GM18858 (cell line): ENCODE results near the gene RAPH1.
A peak's percentile ranks its signal among the peaks of the same experiment; 100 is the strongest.

Source experiments
- ATAC-seq: cut with Tn5 transposase; IDR thresholded peaks from one replicate; pipeline ENCODE4 v1.9.1; 2021; ENCODE audit not compliant: unreplicated experiment

Gene RAPH1, protein sequence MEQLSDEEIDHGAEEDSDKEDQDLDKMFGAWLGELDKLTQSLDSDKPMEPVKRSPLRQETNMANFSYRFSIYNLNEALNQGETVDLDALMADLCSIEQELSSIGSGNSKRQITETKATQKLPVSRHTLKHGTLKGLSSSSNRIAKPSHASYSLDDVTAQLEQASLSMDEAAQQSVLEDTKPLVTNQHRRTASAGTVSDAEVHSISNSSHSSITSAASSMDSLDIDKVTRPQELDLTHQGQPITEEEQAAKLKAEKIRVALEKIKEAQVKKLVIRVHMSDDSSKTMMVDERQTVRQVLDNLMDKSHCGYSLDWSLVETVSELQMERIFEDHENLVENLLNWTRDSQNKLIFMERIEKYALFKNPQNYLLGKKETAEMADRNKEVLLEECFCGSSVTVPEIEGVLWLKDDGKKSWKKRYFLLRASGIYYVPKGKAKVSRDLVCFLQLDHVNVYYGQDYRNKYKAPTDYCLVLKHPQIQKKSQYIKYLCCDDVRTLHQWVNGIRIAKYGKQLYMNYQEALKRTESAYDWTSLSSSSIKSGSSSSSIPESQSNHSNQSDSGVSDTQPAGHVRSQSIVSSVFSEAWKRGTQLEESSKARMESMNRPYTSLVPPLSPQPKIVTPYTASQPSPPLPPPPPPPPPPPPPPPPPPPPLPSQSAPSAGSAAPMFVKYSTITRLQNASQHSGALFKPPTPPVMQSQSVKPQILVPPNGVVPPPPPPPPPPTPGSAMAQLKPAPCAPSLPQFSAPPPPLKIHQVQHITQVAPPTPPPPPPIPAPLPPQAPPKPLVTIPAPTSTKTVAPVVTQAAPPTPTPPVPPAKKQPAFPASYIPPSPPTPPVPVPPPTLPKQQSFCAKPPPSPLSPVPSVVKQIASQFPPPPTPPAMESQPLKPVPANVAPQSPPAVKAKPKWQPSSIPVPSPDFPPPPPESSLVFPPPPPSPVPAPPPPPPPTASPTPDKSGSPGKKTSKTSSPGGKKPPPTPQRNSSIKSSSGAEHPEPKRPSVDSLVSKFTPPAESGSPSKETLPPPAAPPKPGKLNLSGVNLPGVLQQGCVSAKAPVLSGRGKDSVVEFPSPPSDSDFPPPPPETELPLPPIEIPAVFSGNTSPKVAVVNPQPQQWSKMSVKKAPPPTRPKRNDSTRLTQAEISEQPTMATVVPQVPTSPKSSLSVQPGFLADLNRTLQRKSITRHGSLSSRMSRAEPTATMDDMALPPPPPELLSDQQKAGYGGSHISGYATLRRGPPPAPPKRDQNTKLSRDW

DNA sequence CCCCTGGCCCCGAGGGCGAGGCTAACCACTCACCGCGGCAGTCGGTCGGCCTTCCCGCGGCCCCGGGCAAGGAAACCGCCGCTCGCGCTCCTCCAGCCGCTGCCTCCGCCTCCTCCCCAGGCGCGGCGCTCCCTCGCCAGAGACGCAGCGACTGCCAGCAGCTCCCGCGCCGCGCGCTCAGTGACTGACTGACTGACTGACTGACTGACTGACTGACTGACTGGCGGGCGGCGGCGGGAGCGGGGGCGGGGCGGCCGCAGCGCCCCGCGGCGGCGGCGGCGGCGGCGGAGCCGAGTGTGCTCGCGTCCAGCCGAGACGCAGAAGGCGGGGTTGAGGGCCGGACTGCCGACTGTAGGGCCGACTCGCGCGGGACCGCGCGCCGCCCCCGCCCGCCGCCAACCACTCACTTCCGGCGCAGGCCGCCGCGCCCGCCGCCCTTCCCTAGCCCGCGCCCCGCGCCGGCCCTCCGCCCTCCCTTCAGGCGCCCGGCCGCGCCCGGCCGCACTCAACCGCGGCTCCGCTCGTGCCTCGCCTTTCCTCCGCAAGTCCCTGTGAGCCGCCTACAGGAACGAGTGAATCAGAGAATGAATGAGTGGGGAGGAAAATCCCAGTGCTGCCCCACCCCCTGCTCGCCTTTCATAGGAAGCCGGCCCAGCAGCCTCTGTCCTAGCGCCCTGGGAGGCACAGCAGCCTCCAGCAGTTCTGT lies at the start of gene RAPH1:
RAPH1 (minus strand) TSS at position 224 of the 706 bp plus-strand sequence. CDS start 39,948 bp downstream, outside the sequence.
- ATAC-seq: peak; percentile 36

DNA sequence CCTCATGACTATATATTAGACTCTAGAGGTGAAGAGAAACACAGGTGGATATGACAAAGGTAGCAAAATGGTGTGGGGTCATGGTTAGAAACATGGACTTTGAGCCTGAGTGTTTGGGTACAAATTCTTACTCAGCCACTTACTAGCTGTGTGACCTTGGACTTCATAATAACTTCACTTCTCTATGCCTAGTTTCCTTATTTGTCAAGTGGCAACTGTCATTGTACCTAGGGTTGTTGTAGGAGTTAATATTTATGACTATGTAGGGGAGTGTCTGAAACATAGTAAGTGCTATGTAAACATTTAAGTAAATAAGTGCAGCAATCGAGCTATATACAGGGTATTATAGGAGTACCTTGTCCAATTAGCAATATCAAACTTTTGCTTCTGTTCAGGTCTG lies 49.7 kb upstream of the RAPH1 start:
- no peak for ATAC-seq

DNA sequence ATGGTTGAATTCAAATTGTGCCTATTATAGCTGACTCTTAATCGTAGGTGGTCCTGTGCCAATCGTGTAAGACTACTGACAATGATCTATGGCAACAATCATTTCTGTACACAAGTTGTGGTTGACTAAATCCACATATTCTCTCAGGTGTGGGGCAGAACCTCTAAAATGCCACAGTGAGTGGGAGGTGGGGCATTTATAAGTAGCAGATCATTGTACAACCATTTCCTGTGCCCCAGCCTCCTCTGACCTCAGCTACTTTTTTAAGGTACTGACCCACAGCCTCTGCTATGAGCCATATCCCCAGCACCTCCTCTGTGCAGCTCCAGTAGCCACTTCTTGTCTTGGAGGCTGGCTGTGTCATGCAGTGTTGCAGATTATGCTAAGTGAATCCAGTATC lies 48.6 kb upstream of the RAPH1 start:
- ATAC-seq: peak; percentile 42

DNA sequence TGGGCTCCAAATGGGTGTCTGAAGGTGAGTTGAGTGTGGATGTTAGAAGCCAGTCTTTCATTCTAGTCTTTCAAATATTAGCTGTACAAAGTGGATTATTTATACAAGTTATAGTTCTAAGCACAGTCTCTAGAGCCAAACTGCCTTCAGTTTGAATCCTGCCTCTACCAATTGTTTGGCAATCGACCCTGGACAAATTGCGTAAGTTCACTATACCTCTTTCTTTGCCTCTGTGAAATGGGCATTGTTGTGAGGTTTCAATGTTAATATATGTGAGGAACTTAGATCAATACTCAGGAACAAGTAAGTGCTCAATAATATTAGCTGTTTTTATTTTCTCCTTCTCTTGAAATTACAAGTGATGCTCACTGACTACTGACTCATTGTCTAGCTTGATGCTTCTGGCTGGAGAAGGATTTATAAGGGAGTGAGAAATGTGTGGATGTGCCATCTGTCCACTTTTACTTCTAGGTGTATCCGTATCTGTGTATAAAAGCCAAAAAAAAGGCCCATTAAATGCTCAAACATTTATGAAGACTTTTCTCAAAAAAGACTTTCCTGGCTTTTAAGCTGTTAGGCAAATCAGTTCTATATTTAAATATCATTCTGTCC lies 48.1 kb upstream of the RAPH1 start:
- no peak for ATAC-seq

DNA sequence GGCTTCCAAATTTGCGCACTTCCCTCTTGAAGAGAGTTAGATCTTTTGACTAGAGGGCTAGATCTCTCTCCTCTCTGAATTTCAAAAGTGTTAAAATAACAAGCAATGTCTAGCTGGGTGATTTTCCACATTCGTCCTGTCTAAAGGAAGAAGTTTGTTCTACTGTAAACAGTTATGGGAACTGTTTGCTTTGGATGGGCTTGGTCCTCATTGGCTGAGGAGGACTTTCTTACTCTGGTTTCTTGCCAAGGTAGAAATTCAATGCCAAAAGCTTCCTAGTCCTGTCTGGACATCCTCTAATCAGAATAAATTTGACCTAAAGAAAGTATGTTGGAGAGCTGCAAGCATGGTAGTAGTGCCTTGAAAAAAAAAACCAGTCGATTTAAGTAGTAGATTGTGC lies 47.4 kb upstream of the RAPH1 start:
- no peak for ATAC-seq

DNA sequence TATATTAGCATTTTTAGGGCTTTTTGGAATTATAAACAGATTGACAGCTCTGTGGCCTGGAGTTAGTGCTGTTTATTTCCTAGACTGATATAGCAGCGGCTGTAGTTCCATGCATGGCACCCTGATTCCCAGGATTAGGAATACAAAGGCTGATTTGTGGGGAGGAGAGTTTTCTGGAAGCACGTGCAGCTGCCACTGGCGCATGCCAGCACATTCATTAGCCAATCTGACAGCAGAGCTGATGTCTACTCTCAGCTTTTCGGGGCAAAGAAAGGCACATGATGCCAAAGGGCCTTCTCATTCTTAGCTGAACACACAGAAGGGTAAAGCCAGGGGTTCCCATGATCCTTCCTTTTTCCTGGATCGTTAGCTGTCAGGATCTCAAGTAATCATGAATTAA lies 45.7 kb upstream of the RAPH1 start:
- no peak for ATAC-seq

DNA sequence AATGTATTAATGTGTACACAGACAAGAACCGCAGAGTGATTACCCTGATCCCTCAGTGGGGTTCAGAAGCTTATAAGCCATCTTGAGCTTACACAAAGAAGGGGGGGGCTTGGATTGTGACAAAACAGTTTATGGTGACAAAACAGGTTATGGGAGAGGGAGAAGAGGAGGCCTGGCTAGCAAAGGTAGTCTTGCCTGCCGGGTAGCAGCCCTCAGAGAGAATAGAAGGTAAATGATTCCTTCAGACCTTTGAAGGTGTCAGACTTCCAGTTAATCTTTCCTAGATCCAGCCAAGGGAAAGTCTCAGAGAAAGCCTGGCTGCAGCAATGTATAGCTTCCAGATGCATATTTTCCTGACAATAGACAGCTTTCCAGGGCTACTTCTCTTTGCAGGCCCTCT lies 44.6 kb upstream of the RAPH1 start:
- ATAC-seq: no peak

DNA sequence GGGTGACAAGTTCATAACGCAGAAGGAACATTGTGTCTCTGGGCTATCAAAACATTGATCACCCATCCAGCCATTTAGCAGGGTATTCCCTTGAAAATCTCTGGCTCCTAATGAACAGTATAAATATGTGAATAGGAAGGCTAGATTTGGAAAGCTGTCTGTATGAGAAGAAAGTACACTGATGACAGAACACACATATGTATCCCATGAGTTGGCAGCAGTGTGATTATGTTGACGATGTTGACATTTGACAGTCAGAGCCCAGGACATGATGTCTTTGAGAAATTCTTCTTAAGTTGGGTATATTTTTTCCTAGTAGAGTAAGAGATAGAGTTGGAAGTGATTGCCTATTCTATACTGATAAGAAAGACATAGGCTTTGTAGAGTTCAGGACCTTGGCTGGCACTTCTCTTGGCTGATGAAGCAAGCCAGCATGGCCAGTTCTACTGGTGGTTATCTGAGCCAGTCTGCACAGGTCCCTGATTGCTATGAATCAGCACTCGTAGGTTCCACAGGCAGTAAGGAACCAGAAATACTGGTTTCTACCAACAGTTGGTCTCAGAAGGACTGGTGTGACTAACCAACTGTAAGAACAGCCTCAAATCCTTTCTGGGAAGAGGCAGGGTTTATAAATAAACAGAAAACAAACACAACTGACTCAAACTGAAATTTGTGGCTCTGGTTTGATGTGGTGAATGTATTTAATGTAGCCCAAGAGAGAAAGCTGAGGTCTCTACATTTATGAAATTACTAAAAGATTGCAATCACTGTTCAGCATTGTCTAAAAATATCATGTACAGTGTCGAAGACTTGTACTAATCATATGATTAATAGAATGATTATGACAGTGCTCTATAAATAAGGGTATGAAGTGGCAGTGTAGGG lies 43.9 kb upstream of the RAPH1 start:
- ATAC-seq: peak; percentile 92

DNA sequence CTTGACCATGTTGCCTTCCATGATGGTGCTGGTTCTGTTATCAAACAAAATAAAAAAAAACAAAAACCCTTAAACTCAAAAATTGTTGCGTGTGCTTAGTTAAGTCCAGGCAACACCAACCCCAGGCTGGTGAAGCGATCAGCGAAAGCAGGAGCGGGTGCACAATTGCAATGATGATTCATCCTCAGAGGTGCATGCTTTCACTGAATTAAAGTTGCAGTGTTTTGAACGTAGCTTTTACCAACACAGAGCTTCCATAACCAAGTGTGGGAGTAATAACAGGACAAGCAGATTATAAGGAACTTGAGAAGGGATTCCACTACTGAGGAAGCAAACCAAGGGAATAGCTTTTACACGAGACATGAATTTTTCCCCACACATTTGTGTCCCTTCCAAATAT lies 39.7 kb upstream of the RAPH1 start:
- no peak for ATAC-seq

DNA sequence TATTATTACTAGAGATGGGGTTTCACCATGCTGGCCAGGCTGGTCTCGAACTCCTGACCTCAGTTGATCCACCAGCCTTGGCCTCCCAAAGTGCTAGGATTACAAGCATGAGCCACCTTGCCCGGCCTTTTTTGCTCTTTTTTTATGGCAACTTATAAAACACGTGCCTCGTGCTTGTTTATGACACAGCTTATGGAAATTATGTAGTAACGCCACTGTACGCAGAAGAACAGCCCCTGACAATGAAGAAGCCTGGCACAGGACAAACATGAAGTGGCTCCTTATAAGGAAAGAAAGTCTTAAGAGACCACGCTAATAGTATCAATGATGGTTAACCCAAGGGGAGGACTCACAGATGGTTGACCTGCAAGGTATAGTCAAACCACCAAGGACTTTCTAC lies 37.2 kb upstream of the RAPH1 start:
- ATAC-seq: no peak

DNA sequence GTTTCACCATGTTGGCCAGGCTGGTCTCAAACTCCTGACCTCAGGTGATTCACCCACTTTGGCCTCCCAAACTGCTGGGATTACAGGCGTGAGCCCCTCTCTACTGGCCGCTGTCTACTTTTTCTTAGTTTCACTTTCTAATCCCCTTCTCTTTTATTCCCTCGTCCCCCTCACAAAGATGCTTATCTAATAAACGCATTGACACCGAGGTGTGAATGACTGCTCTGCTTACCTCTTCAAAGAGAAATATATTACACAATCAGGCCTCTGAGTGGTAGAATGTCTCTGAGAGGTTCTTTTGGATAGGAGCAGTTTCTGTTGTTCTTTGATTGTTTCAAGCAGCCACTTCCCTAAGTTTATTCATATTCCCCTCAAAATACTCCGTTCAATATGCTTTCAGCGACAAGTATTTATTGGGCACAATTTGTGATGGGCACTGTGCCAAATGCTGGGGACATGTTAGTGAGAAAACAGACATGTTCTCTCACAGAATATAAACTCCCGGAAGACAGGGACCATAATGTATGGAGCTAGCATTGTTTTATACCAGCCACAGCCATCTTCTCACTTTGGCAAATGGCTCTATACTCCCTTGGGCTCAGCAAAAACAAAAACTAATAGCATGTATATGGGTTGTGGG lies 34.7 kb upstream of the RAPH1 start:
- ATAC-seq: no peak

DNA sequence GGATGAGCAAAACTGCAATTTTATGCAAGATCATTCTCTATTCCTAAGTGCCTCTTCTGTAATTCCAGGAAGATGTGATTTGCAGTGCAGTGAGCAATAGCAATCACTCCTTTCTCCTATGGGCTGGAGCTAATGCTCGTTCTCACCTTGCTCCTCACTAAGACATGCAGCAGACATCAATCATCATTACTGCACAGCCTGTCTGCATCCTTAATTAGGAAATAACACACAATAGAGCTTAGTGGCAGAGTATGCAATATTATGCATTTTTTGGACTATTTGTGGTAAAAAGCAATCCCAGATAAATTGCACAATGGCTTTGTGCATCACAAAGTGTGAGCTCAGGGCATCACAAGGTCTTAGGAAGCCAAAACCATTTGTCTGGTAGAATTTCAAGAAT lies 32.6 kb upstream of the RAPH1 start:
- no peak for ATAC-seq

DNA sequence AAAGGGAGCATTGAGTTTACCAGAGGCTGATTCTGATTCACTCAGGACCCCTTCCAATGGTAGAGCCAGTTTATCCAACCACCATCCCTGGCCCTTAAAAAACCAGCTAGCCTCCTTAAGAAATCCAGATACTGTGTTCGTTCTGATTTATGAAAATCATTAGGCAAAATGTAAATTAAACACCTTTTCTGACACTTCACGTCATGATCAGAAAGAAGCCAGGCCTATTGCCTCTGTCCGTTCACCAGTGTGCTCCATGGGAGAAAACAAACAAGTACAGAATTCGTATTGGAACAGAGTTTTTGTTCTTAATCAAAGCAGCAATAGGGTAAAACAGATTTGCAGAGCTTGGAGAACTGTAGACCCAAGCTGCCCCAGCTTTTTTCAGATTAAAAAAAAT lies 31.1 kb upstream of the RAPH1 start:
- ATAC-seq: no peak

DNA sequence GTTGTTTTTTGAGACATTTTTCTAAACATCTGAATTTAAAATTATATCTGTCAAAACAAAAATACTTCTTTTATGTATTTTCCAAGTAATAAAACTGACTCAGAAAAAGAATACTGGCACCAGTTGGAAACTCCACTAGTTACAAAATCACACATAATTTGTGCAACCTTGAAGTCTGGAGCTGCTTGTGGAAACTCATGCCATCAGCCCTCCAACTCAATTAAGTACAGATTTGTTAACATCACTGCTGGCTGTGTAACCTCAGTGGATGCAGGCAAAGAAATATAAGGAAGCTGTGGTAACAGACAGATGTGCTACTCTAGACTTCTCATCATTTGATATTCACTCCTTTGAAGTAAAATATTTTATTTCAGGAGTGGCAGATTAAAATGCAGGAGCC lies 30.0 kb upstream of the RAPH1 start:
- ATAC-seq: no peak

DNA sequence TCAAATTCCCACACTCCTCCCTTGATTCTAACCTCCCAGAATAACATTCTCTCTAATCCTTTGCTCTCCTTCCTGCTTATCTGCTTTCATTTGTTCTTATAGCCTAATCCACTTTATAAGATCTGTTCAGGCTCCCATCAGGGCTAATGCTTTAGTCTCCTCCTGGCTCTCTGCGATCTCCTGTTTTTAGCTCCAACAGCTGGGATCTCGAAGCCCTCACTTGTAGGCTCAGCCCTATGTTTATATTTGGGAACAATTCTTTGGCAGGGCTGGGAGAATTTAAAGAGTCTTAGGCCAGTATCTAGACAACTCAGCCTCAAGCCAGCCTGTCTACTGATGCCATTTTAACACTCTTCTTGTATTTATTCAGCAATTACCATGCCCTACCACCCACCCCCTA lies 27.2 kb upstream of the RAPH1 start:
- ATAC-seq: no peak

DNA sequence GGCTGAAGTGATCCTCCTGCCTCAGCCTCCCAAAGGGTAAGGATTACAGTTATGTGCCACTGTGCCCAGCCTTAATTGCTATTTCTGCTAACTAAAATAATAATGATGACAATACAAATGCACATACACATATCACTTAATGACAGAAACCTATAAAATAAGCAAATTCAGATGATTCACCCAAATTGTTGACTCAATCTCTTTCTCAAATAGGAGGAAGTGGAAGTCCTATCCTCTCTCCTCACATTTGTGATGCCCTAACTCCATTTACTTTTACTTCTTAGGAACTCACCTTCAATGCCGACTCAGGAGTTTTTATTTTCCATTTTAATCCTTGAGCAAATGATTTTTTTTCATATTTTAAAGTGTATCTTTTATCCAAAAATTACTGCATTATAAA lies 24.5 kb upstream of the RAPH1 start:
- no peak for ATAC-seq

DNA sequence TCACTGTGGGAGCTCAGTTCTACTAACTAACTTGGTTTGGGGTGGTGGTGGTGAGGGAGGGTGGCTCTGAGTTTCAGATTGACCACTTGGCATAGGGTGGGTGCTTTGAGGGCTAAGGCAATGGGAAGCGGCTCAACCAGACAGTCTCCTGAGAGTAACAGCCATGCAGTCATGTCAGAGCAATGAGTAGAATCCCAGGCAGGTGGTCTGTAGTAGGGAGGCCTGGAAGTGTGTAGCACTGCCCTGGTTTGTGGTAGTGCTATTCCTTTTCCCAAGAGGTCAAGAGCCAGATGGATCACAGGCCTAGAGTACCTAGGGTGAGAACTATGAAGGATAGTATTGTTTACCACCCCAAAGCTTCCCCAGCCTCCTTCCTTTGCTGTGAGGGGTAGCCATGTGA lies 18.7 kb upstream of the RAPH1 start:
- ATAC-seq: no peak

DNA sequence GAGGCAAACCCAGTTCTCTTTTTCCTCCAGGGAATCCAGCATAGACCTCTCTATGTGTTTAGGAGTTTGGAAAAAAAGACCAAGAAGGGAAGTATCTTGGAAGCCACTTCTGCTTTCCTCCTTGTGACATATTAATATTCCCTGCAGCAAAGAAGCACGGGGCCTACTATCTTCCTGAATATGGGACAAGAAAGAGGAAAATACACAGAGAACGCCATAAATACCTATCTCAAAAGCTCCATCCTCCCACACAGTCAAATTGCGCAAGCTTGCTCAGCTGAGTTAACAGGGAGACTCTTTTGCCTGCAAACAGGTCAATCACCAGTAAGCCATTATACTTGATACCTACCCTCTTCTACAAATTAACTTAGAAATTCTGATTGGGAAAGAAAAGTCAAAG lies 16.7 kb upstream of the RAPH1 start:
- no peak for ATAC-seq

DNA sequence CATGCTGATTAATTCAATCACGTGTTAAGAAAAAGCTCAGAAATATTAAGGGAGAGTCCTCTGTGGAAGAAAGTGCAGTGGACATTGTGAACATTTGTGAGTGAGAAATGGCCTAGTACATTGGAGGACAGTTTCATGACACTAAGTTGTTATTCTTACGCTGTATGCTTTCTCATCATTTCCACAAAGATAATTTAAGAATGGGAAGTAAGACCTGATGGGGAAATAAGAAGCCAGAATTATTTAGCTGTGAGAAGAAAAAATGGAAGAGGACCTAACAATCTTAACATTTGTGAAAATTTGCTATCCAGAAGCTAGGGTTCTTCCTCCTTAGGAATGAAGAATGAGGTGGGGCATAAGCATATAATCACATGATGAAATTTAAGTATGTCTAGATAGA lies 15.2 kb upstream of the RAPH1 start:
- ATAC-seq: no peak
